Caki2 (cell line): ENCODE measurements around the gene SEC24C. TPM values are rescaled to one million over a fixed set of nuclear protein-coding genes. Genes with fewer than 3 reads are reported as not detected.
"Not testable (repeated sequence)": the region's sequence is repeated elsewhere in the genome, so short reads cannot be mapped to it uniquely, and the experiment has no call there.

ENCODE experiments used
- DNase-seq: peaks from one replicate; pipeline ENCODE4 v3.0.0-alpha.2; 2015; ENCODE audit warnings: low read depth
- in situ Hi-C: cut with HindIII; loops from 2 replicates; pipeline ENCODE4 v1.10.0; 2016; ENCODE audit warnings: low sequenced_read_pairs, low pct_unique_long_range_greater_than_20kb, mixed read lengths
- total RNA-seq: library from RNA; depleted of rRNA; stranded (reverse); fragments of >200 nt; shearing (Covaris generic); gene quantifications from 2 replicates; pipeline ENCODE4 v1.2.3, GENCODE V29; 2014; ENCODE audit warnings: low replicate concordance

The SEC24C gene
- total RNA-seq, 1 experiment from 2014 or later = 81.1 TPM

GRCh38 chr10:73730153-73730906, 13.8 kb upstream of the SEC24C start:
- peak; percentile 94 for DNase-seq
- in situ Hi-C loops = no loop called here

- in situ Hi-C loops = no loop called here
- no peak for DNase-seq
Observed at GRCh38 chr10:73731588-73732375, 12.4 kb upstream of the SEC24C start.

GRCh38 chr10:73732426-73732825, 11.7 kb upstream of the SEC24C start:
- in situ Hi-C loops = no loop called here
- no peak for DNase-seq

GRCh38 chr10:73732931-73733623, 11.1 kb upstream of the SEC24C start:
- in situ Hi-C loops = no loop called here
- no peak for DNase-seq

- no peak for DNase-seq
- in situ Hi-C loops = no loop called here
Observed at GRCh38 chr10:73734028-73734720, 10.0 kb upstream of the SEC24C start.

- in situ Hi-C loops = no loop called here
- DNase-seq = no peak
Observed at GRCh38 chr10:73734796-73735305, 9.3 kb upstream of the SEC24C start.

GRCh38 chr10:73740501-73741254, 3.5 kb upstream of the SEC24C start:
- in situ Hi-C loops, DNase-seq: not testable (repeated sequence)

GRCh38 chr10:73742454-73742734, 1.8 kb upstream of the SEC24C start:
- no peak for DNase-seq
- in situ Hi-C loops = no loop called here

- DNase-seq = no peak
- in situ Hi-C loops = no loop called here
Observed at GRCh38 chr10:73743327-73743904, 756 bp upstream of the SEC24C start.

GRCh38 chr10:73744664-73744975, 448 bp downstream of the SEC24C start:
- in situ Hi-C loops = no loop called here
- no peak for DNase-seq

GRCh38 chr10:73746721-73747120, 2.5 kb downstream of the SEC24C start:
- in situ Hi-C loops = no loop called here

GRCh38 chr10:73750819-73751218, 6.6 kb downstream of the SEC24C start:
- in situ Hi-C loops = no loop called here
- DNase-seq = no peak

More at GRCh38 chr10:73746721-73747120, 2.5 kb downstream of the SEC24C start:
- DNase-seq = no peak

- DNase-seq = no peak
- in situ Hi-C loops = no loop called here
Observed at GRCh38 chr10:73756183-73756582, 12.0 kb downstream of the SEC24C start.

GRCh38 chr10:73758704-73759511, 14.7 kb downstream of the SEC24C start:
- no peak for DNase-seq

GRCh38 chr10:73759512-73760115, 15.4 kb downstream of the SEC24C start:
- in situ Hi-C loops = no loop called here
- no peak for DNase-seq

More at GRCh38 chr10:73758704-73759511, 14.7 kb downstream of the SEC24C start:
- in situ Hi-C loops = no loop called here

GRCh38 chr10:73761781-73762180, 17.6 kb downstream of the SEC24C start:
- in situ Hi-C loops = no loop called here

More at GRCh38 chr10:73761781-73762180, 17.6 kb downstream of the SEC24C start:
- DNase-seq = no peak
